K562 (cell line): Measurements from ENCODE around the gene ZCCHC4. TPM values are rescaled to one million over a fixed set of nuclear protein-coding genes. Genes with fewer than 3 reads are reported as not detected.

Experiments
- polyA plus RNA-seq, 8 experiments: library from polyadenylated mRNA; depleted of rRNA in 4 of 8; stranded (reverse) in 5 of 8; unstranded in 3 of 8; fragments of >200 nt; fragmentation: Nextera tagmentation in 2 of 8; fragmentation: Illumina TruSeq in 1 of 8; extraction: Ambion mirVana in 2 of 8; extraction: Trizol in 1 of 8; gene quantifications; 2 replicates each; pipeline versions ENCODE4 v1.2.1 to v1.2.3, GENCODE V29; 2011 to 2014; ENCODE audit warnings: inconsistent platforms in 1 of 8, missing spikeins in 1 of 8
- total RNA-seq, 7 experiments: library from RNA; depleted of rRNA in 6 of 7; stranded (reverse); fragments of >200 nt in 6 of 7; fragmentation: Illumina TruSeq in 2 of 7; extraction: Trizol in 2 of 7; gene quantifications; 2 replicates each; pipeline versions ENCODE4 v1.2.1 to v1.2.3, GENCODE V29; 2011 to 2021; ENCODE audit warnings: low replicate concordance in 1 of 7

ZCCHC4 gene
- total and polyA plus RNA-seq, 9 of the 15 experiments (the other 6 are each of a cell fraction or from before 2014, with no cell fraction given), result 5.3 to 26.1 (median 15.2) TPM

Other genes starting within 250 kb of the ZCCHC4 start
- 5.2 and 5.7 TPM in 2 replicates for gene SEPSECS, start 152.3 kb upstream of the ZCCHC4 start, total RNA-seq (2014; rRNA removed)
- 10.4 and 13.0 TPM in 2 replicates for gene SEPSECS, start 152.3 kb upstream of the ZCCHC4 start, total RNA-seq (2014; rRNA removed; fragmentation: Illumina TruSeq; extraction: Trizol)
- 7.2 and 7.9 TPM in 2 replicates for gene SEPSECS, start 152.3 kb upstream of the ZCCHC4 start, total RNA-seq (2015; rRNA removed; fragmentation: Illumina TruSeq; extraction: Trizol)
- 10.5 and 12.5 TPM in 2 replicates for gene SEPSECS, start 152.3 kb upstream of the ZCCHC4 start, total RNA-seq (2021)
- 16.9 and 17.2 TPM in 2 replicates for gene SEPSECS, start 152.3 kb upstream of the ZCCHC4 start, polyA plus RNA-seq (2011; rRNA removed)
- 7.7 and 7.9 TPM in 2 replicates for gene SEPSECS, start 152.3 kb upstream of the ZCCHC4 start, polyA plus RNA-seq (2014; fragmentation: Illumina TruSeq; extraction: Trizol)
- gene SEPSECS, start 152.3 kb upstream of the ZCCHC4 start, polyA plus RNA-seq (2014; fragmentation: Nextera tagmentation; extraction: Ambion mirVana), result 1 to 10 TPM; 3.9 to 4.9 TPM
- gene SEPSECS, start 152.3 kb upstream of the ZCCHC4 start, polyA plus RNA-seq (2014; rRNA removed), result 6.5 and 8.9 TPM in 2 replicates
- gene PI4K2B, start 78.7 kb upstream of the ZCCHC4 start, total RNA-seq (2014; rRNA removed), result 16.8 and 19.7 TPM in 2 replicates
- gene PI4K2B, start 78.7 kb upstream of the ZCCHC4 start, total RNA-seq (2014; rRNA removed; fragmentation: Illumina TruSeq; extraction: Trizol), result 21.4 and 26.5 TPM in 2 replicates
- gene PI4K2B, start 78.7 kb upstream of the ZCCHC4 start, total RNA-seq (2015; rRNA removed; fragmentation: Illumina TruSeq; extraction: Trizol), result 15.0 and 16.1 TPM in 2 replicates
- gene PI4K2B, start 78.7 kb upstream of the ZCCHC4 start, total RNA-seq (2021), result 14.2 and 17.4 TPM in 2 replicates
- gene PI4K2B, start 78.7 kb upstream of the ZCCHC4 start, polyA plus RNA-seq (2011; rRNA removed), result 14.3 and 18.6 TPM in 2 replicates
- gene PI4K2B, start 78.7 kb upstream of the ZCCHC4 start, polyA plus RNA-seq (2014; fragmentation: Illumina TruSeq; extraction: Trizol), result 12.4 and 12.8 TPM in 2 replicates
- gene PI4K2B, start 78.7 kb upstream of the ZCCHC4 start, polyA plus RNA-seq (2014; fragmentation: Nextera tagmentation; extraction: Ambion mirVana), result 1 to 10 TPM; 4.5 to 5.4 TPM
- 13.4 and 16.5 TPM in 2 replicates for gene PI4K2B, start 78.7 kb upstream of the ZCCHC4 start, polyA plus RNA-seq (2014; rRNA removed)
- gene ANAPC4, start 64.5 kb downstream of the ZCCHC4 start, total RNA-seq (2014; rRNA removed), result 22.0 and 24.8 TPM in 2 replicates
- 44.8 and 55.0 TPM in 2 replicates for gene ANAPC4, start 64.5 kb downstream of the ZCCHC4 start, total RNA-seq (2014; rRNA removed; fragmentation: Illumina TruSeq; extraction: Trizol)
- 38.5 and 45.3 TPM in 2 replicates for gene ANAPC4, start 64.5 kb downstream of the ZCCHC4 start, total RNA-seq (2015; rRNA removed; fragmentation: Illumina TruSeq; extraction: Trizol)
- 29.6 and 32.2 TPM in 2 replicates for gene ANAPC4, start 64.5 kb downstream of the ZCCHC4 start, total RNA-seq (2021)
- gene ANAPC4, start 64.5 kb downstream of the ZCCHC4 start, polyA plus RNA-seq (2011; rRNA removed), result 33.2 and 42.8 TPM in 2 replicates
- gene ANAPC4, start 64.5 kb downstream of the ZCCHC4 start, polyA plus RNA-seq (2014; fragmentation: Illumina TruSeq; extraction: Trizol), result 39.2 and 47.0 TPM in 2 replicates
- gene ANAPC4, start 64.5 kb downstream of the ZCCHC4 start, polyA plus RNA-seq (2014; fragmentation: Nextera tagmentation; extraction: Ambion mirVana), result 10 to 100 TPM; 23.9 to 30.3 TPM
- gene ANAPC4, start 64.5 kb downstream of the ZCCHC4 start, polyA plus RNA-seq (2014; rRNA removed), result 29.0 and 31.9 TPM in 2 replicates